ENCODE results near the gene EHBP1.

Gene EHBP1

GRCh38 chr2:63052411-63053080 is 347.0 kb downstream of the EHBP1 start:
- TF ChIP-seq, protein P1, sequence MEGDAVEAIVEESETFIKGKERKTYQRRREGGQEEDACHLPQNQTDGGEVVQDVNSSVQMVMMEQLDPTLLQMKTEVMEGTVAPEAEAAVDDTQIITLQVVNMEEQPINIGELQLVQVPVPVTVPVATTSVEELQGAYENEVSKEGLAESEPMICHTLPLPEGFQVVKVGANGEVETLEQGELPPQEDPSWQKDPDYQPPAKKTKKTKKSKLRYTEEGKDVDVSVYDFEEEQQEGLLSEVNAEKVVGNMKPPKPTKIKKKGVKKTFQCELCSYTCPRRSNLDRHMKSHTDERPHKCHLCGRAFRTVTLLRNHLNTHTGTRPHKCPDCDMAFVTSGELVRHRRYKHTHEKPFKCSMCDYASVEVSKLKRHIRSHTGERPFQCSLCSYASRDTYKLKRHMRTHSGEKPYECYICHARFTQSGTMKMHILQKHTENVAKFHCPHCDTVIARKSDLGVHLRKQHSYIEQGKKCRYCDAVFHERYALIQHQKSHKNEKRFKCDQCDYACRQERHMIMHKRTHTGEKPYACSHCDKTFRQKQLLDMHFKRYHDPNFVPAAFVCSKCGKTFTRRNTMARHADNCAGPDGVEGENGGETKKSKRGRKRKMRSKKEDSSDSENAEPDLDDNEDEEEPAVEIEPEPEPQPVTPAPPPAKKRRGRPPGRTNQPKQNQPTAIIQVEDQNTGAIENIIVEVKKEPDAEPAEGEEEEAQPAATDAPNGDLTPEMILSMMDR (IDR thresholded peaks at IDR 0.05; ENCODE audit: borderline replicate concordance, control extremely low read depth, extremely low read depth, insufficient read depth, missing control alignments): no peak
- DNase-seq (ENCODE audit: low spot score): peak; percentile 17
- in situ Hi-C loops (cut with MboI; ENCODE audit: low sequenced_read_pairs, unreplicated experiment): no loop called here

DNA sequence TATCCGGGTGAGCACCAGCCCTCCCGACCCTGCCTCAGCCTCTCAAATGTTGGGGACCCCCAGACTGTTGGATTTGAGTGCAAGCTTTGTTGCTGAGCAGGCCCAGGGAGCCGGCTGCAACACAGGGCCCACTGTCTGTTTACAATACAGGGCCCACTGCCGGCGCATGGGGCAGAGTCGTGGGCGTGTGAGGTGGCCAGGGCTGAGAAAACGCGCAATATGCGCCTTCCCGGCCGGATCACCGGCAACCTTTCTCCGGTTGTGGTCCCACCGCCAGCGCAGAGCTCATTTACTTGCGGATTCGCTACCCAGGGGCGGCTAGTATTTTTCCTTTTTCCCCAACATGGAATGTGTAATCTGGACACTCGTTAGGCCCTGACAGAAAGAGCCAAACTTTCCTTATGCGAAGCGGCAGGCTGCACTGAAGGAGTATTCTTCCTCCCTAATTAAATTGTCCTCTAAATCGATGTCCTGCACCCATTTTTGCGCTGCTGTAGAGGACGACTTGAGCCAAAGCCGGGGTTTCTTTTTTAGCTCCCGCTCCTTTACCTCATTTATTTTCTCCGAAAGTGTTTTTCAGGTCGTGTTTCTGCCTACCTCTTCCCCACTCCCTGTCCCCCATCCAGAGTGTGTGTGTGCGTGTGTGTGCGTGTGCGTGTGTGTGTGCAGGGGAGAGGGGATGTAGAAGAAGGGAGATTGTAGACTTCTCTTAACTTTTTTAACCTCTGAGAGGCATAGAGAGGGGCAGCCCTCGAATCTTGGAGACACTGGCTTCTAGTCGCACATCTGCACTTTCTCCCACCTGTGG is 347.8 kb downstream of the EHBP1 start:
- TF ChIP-seq, protein P1 (IDR thresholded peaks at IDR 0.05; ENCODE audit: borderline replicate concordance, control extremely low read depth, extremely low read depth, insufficient read depth, missing control alignments): no peak
- in situ Hi-C loops (cut with MboI; ENCODE audit: low sequenced_read_pairs, unreplicated experiment): no loop called here
- no peak for DNase-seq (ENCODE audit: low spot score)

DNA sequence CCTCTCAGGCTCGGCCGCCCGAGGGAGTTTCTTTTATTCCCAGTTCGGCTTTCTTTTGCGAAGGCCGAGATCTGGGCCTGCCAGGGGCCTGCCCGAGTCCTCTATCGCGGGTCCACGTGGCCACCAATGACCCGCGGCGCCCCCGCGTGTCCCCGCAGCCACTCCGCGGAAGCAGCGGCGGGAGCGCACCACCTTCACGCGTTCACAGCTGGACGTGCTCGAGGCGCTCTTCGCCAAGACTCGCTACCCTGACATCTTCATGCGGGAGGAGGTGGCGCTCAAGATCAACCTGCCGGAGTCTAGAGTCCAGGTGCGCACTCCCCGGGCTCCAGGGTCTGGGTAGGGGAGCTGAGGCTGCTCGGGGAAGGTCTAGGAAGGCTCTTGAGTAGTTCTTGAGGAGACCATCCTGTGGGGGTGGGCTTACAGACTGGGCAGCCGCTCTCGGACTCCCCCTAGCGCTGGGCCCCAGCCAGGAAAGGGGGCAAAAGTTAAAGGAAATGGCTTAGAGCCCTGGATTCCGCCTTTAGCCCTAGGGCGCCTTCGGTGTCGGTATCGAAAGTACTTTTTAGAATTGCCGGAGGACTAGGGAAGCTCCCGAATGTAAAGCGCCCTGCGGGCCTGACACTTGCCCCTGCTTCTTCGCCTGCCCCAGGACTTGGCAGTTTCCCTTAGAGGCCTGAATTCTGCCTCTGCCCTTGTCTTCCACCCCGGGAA is 348.5 kb downstream of the EHBP1 start:
- in situ Hi-C loops (cut with MboI; ENCODE audit: low sequenced_read_pairs, unreplicated experiment): no loop called here
- peak; percentile 71 for DNase-seq (ENCODE audit: low spot score)

DNA sequence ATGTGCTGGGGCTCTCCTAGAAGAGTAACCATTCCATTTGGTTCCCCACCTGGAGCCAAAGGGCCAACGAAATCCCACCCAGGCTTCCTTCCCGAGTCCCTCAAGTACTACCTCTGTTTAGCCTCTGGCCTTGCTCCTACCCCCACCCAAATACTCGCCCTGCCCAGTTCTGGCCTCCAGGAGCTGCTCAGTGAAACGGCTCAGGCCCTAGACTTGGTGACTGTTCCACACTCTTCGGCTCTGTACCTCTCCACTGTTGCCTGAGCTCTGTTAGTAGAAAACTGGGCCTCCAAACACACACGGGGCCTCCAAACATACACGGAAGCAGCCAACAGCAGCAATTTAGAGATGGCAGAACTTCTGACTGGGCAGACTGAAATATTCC is 349.3 kb downstream of the EHBP1 start:
- in situ Hi-C loops (cut with MboI; ENCODE audit: low sequenced_read_pairs, unreplicated experiment): no loop called here
- DNase-seq (ENCODE audit: low spot score): peak; percentile 24
- TF ChIP-seq, protein P1 (IDR thresholded peaks at IDR 0.05; ENCODE audit: borderline replicate concordance, control extremely low read depth, extremely low read depth, insufficient read depth, missing control alignments): no peak

More for the DNA sequence above, 348.5 kb downstream of the EHBP1 start:
- TF ChIP-seq, protein P1 (IDR thresholded peaks at IDR 0.05; ENCODE audit: borderline replicate concordance, control extremely low read depth, extremely low read depth, insufficient read depth, missing control alignments): peak; percentile 55

DNA sequence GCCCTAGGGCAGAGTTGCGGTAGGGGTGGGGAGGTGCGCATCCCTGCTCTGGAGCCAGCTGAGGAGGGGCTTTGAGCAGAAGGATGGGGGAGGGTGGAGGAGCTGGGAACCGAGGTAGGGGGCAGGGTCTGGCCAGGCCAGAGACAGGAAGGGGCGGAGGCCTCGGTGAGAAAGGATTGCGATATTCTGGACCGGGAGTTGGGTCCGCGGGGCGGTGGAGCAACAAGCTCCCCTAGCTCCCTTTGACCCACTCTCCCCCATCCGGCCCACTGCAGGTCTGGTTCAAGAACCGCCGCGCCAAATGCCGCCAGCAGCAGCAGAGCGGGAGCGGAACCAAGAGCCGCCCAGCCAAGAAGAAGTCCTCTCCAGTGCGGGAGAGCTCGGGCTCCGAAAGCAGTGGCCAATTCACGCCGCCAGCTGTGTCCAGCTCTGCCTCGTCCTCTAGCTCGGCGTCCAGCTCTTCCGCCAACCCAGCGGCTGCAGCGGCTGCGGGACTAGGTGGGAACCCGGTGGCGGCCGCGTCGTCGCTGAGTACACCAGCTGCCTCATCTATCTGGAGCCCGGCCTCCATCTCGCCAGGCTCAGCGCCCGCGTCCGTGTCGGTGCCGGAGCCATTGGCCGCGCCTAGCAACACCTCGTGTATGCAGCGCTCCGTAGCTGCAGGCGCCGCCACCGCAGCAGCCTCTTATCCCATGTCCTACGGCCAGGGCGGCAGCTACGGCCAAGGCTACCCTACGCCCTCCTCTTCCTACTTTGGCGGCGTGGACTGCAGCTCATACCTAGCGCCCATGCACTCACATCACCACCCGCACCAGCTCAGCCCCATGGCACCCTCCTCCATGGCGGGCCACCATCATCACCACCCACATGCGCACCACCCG is 350.0 kb downstream of the EHBP1 start:
- TF ChIP-seq, protein P1 (IDR thresholded peaks at IDR 0.05; ENCODE audit: borderline replicate concordance, control extremely low read depth, extremely low read depth, insufficient read depth, missing control alignments): no peak
- DNase-seq (ENCODE audit: low spot score): peak; percentile 41
- in situ Hi-C loops (cut with MboI; ENCODE audit: low sequenced_read_pairs, unreplicated experiment): no loop called here

Data from GM13976 (cell line).